HL-60/S4 (cell line): ENCODE measurements around the gene TMEM178A.

ENCODE experiments used
- in situ Hi-C: fragments of 300-500 bp; cut with MboI; formaldehyde crosslinking; loops from 2 replicates; pipeline ENCODE4 v1.14.3; 2022; ENCODE audit warnings: low sequenced_read_pairs

The TMEM178A gene

DNA sequence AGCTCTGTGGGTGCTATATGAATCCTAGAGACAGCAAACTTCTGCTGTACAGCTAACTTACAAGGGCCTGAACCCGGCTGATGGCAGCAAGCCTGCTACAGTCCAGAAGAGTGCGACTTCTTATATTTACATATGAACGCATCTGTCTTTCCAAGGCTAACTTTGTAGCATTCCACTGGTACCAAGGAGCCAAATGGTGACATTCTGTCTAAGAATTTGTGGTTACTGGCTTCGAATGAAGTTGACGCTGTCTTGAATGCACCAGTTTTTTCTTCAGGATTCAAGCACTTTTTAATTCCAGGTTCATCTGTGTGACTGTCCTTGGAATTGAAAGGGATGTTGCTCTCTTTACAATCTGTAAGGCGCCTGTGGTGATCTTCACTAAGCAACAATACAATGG, 70.9 kb downstream of the TMEM178A start:
- in situ Hi-C loops, result no loop called here

DNA sequence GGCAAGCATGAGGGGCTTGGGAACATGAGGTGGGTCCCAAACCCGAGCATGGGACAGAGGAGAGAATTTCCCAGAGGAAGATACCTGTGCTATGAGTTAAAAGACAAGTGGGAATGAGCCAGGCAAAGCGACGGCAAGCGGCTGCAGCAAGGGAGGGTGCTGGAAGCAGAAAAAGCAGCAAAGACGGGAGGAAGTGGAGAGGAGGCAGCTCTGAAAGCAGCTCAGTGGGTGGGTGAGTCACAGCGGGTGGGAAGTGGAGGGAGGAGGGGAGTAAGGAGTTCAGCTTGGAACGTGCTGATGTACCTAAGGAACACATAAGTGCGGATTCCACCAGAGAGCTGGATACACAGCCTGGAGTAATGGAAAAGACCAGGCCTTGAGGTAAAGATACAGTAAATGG, 71.9 kb downstream of the TMEM178A start:
- in situ Hi-C loops, result no loop called here

DNA sequence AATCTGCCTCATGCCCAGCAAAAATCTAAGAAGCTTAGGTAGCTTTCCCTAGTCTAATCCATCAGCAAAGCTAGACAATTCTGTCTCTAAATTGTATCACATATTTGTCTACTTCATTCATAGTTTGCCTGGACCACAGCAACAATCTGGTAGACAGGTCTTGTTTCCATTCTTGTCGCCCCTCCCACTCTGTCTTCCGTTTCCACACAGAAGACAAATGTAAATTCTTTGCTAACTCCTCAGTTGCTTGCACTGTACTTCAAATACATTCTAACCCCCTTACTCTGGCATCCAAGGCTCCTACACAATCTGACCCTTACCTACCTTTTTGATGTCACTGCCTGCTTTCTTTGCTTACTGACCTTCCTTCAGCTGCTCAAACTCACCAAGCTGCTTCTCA, 73.2 kb downstream of the TMEM178A start:
- in situ Hi-C loops, result no loop called here

DNA sequence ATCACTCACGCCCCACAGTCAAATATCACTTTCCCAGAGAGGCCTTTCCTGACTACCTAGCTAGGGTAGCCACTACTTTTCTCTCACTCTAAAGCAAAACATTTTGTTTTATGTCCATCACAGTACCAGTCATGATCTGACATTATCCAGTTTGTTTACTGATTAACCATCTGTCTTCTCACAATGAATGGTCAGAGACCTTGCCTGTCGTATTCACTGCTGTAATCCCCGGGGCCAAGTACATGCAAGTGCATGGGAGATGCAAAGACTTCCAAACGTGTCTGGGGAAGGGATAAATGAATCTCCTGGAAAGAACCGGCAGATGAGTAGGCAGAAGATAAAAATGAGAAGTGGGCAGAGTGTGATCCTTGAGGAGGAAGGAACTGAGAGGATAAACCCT, 73.7 kb downstream of the TMEM178A start:
- in situ Hi-C loops, result no loop called here

DNA sequence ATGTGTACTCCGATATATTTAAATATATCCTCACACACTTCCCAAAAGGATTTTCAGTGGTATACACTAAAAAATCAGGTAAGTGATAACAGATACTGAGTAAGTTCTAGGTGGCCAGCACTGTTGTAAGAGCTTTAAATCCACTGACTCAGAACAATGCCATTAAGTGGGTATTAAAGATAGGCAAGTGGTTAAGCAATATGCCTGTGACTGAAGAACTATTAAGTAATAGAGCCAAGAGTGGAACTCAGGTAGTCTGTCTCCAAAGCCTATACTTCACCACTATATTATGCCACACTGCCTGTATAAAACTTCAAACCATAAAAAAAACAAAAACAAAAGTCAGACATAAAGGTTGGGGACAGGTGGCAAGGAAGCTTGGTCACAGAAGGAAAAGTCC, 76.2 kb downstream of the TMEM178A start:
- in situ Hi-C loops, result no loop called here

DNA sequence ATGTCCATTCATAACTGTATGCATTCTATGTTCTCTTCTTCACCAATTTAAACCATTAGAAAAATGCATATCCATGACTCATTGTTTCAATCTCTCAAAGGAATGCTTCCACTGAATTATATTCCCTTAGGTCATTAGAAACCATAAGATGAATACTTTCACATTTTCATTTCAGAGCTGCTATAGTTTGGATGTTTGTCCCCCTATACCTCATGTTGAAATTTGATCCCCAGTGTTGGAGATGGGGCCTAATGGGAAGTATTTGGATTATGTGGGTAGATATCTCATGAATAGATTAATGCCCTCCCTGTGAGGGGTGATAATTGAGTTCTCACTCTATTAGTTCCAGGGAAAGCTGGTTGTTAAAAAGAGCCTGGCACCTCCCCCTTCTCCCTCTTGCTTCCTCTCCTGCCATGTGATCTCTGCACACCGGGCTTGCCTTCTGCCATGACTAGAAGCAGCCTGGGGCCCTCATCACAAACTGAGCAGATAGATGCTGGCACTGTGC, 77.6 kb downstream of the TMEM178A start:
- in situ Hi-C loops, result no loop called here

DNA sequence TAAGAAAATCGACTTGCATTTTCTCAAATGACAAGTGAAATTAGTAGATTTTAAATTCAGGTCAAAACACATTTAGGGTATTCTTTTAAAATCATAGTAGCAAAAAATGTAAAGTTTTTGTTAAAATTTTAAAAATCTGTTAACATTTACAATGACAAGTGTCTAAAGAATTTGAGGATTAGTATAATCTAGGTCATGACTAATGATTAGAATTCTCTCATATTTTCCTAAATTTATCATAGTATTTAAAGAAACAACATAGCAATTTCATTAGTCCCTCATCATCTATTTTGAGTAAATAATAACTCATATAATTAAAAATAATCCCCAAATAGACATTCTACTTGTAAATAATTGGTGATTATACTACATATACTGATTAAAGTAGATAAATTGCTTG, 89.7 kb downstream of the TMEM178A start:
- in situ Hi-C loops, result no loop called here

DNA sequence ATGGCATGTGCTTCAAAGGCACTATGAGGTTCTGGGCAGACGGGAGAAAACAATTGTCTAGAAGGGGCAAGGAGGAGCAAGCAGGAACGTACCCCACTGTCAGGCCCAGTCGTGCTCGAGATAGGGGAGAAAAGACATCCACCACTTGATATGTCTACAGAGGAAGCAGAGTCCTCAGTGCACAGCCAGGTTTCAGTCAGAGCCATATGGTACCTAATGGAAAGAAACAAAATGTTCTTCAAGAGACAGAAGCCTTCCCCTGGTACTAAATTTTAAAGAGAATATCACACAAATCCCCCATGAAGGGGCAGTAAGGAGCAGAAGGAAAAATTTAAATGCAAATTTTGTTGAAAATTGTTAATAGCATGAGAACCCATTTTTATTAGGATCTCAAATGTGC, 91.4 kb downstream of the TMEM178A start:
- in situ Hi-C loops, result no loop called here

DNA sequence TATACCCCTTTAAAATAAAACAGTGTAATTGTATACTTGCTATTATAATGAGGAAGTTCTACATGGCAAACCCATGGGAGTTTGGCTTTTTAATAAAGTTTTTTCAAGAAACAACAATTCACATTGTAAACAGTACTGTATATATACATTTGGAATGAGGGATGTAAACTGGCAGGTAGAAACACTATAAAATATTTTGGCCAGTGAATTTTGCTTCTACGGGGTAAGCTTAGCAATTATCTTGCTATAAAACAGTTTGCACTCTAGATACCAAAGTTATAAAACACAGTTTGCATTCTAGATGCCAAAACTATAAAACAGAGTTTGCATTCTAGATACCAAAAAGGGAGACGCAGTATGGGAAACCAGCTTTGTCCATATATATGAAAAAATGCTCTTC, 96.7 kb downstream of the TMEM178A start:
- in situ Hi-C loops, result no loop called here
